Prostate gland (tissue), 2 donors: ENCODE data around the gene IL10. TPM values are rescaled to one million over a fixed set of nuclear protein-coding genes. Genes with fewer than 3 reads are reported as not detected.

Experiments
- DNase-seq: peaks from one replicate; pipeline ENCODE4 v3.0.0-alpha.2; 2019; ENCODE audit warnings: low spot score
- H3K27ac ChIP-seq, 2 donors: fragments of 200-600 bp; sonication (generic); 2 replicates each; pipeline ENCODE4 v1.5.1; 2017 to 2019
- H3K27me3 ChIP-seq: fragments of 200-600 bp; sonication (generic); replicated peaks from 2 replicates; pipeline ENCODE4 v1.5.1; 2019; ENCODE audit not compliant: insufficient read depth
- H3K36me3 ChIP-seq, 2 donors: fragments of 200-600 bp; sonication (generic); 1 replicate in 1 of 2; 2 replicates in 1 of 2; pipeline versions ENCODE4 v1.5.1 to v1.8.1; 2017 to 2019
- H3K4me1 ChIP-seq: fragments of 200-600 bp; sonication (generic); replicated peaks from 2 replicates; pipeline ENCODE4 v1.5.1; 2019
- H3K4me3 ChIP-seq, 2 donors: fragments of 200-600 bp; sonication (generic); 2 replicates each; pipeline ENCODE4 v1.5.1; 2017 to 2019
- H3K9me3 ChIP-seq: fragments of 200-600 bp; sonication (generic); 2 replicates; pipeline ENCODE4 v1.5.1; 2017
- CTCF ChIP-seq, 4 experiments: fragments of 200-600 bp in 2 of 4; fragments of 450-650 bp in 2 of 4; sonication (generic) in 2 of 4; IDR thresholded peaks; 1 replicate in 3 of 4; 2 replicates in 1 of 4; pipeline ENCODE4 v1.5.1; 2016 to 2019; ENCODE audit warnings: antibody characterized with exemption in 4 of 4, mild to moderate bottlenecking in 2 of 4, moderate library complexity in 2 of 4
- POLR2A ChIP-seq: fragments of 450-650 bp; IDR thresholded peaks from one replicate; pipeline ENCODE4 v1.6.1; 2016; ENCODE audit warnings: antibody characterized with exemption, mild to moderate bottlenecking
- POLR2AphosphoS5 ChIP-seq: sonication (generic); formaldehyde crosslinking; IDR thresholded peaks from one replicate; pipeline ENCODE4 v1.6.1; 2017; ENCODE audit warnings: antibody characterized with exemption
- WGBS: methylation state at CpG from one replicate; pipeline ENCODE4 v1.1.5; 2018; 5-methylcytosine and 5-hydroxymethylcytosine counted together
- intact Hi-C: fragments of 100-400 bp; cut with DNase I; formaldehyde crosslinking; loops from one replicate; pipeline ENCODE4 v1.14.2; 2022
- total RNA-seq, 2 donors: library from RNA; depleted of rRNA; stranded (reverse); fragments of >200 nt; gene quantifications; one replicate each; pipeline ENCODE4 v1.1.0, GENCODE V29; 2016

The IL10 gene
- total RNA-seq, 2 donors from 2014 or later, result not detected

GRCh38 chr1:206741142-206741701 lies 31.1 kb downstream of the IL10 start:
- H3K9me3 ChIP-seq, result no peaks in the 10 kb centered on the region
- no peaks in the 10 kb centered on the region for H3K36me3 ChIP-seq
- no peaks in the 10 kb centered on the region for H3K4me1 ChIP-seq
- WGBS, result 85% methylated on average over 6 of the region's 6 CpGs
- TF ChIP-seq POLR2AphosphoS5 (no peak), POLR2A (no peak), CTCF (IDR thresholded peaks at IDR 0.05) (no peak)
- DNase-seq, result no peak
- H3K4me3 ChIP-seq, result no peak overlapping the region
- intact Hi-C loops, result no loop called here
- no peak overlapping the region for H3K27ac ChIP-seq
- H3K27me3 ChIP-seq, result no peaks in the 10 kb centered on the region

- no peak for DNase-seq
- Histone ChIP-seq H3K4me1 (no peaks in the 10 kb centered on the region), H3K36me3 (no peaks in the 10 kb centered on the region), H3K27ac (no peak overlapping the region), H3K9me3 (no peaks in the 10 kb centered on the region), H3K4me3 (no peak overlapping the region), H3K27me3 (no peaks in the 10 kb centered on the region)
- TF ChIP-seq POLR2AphosphoS5 (no peak), POLR2A (no peak), CTCF (IDR thresholded peaks at IDR 0.05) (no peak)
- 26% methylated on average over 5 of the region's 5 CpGs for WGBS
- intact Hi-C loops, result no loop called here
Observed at GRCh38 chr1:206739411-206740076, 32.8 kb downstream of the IL10 start.

- no peak for DNase-seq
- intact Hi-C loops, result no loop called here
- no peak overlapping the region for H3K27ac ChIP-seq
- H3K27me3 ChIP-seq, result no peaks in the 10 kb centered on the region
- no peaks in the 10 kb centered on the region for H3K4me1 ChIP-seq
- no peak overlapping the region for H3K4me3 ChIP-seq
- 67% methylated on average over 3 of the region's 3 CpGs for WGBS
- no peaks in the 10 kb centered on the region for H3K36me3 ChIP-seq
- no peaks in the 10 kb centered on the region for H3K9me3 ChIP-seq
- TF ChIP-seq POLR2A, result no peak
- TF ChIP-seq CTCF (IDR thresholded peaks at IDR 0.05), result peak in 2 of 4 experiments; percentile 46 to 54
- TF ChIP-seq POLR2AphosphoS5, result peak; percentile 29
Observed at GRCh38 chr1:206738370-206739366, 33.6 kb downstream of the IL10 start.

GRCh38 chr1:206737729-206738201 lies 34.5 kb downstream of the IL10 start:
- Histone ChIP-seq H3K27me3 (no peaks in the 10 kb centered on the region), H3K36me3 (peaks cover 0 to 2% of the 10 kb centered on the region in 2 donors), H3K9me3 (no peaks in the 10 kb centered on the region), H3K4me1 (no peaks in the 10 kb centered on the region), H3K27ac (no peak overlapping the region), H3K4me3 (no peak overlapping the region)
- 50% methylated on average over 3 of the region's 3 CpGs for WGBS
- intact Hi-C loops, result no loop called here
- DNase-seq, result no peak
- TF ChIP-seq POLR2AphosphoS5 (no peak), POLR2A (no peak), CTCF (IDR thresholded peaks at IDR 0.05) (no peak)
